Measurements from ENCODE around the gene DENND1A. TPM values are rescaled to one million over a fixed set of nuclear protein-coding genes. Genes with fewer than 3 reads are reported as not detected.

DENND1A gene
- total RNA-seq, 1 donor from 2014 or later, result 37.3 TPM

GRCh38 chr9:123350590-123351310 lies 579.2 kb downstream of the DENND1A start:
- intact Hi-C loops (cut with DNase I), result loop anchor here (10.0 kb wide), 2 partner anchors 326 to 886 kb away; no protein-coding TSS in a partner anchor
- Histone ChIP-seq H3K27ac (no peak overlapping the region), H3K9me3 (no peaks in the 10 kb centered on the region), H3K4me1 (no peaks in the 10 kb centered on the region), H3K36me3 (no peaks in the 10 kb centered on the region), H3K27me3 (no peaks in the 10 kb centered on the region), H3K4me3 (no peak overlapping the region)
- DNase-seq (ENCODE audit: low spot score in 2 of 2), result no peak
- no peak for TF ChIP-seq CTCF (IDR thresholded peaks at IDR 0.05)

GRCh38 chr9:123349691-123350480 lies 580.0 kb downstream of the DENND1A start:
- no peaks in the 10 kb centered on the region for H3K36me3 ChIP-seq
- H3K4me1 ChIP-seq, result no peaks in the 10 kb centered on the region
- peak; percentile 87 to 96 (median 90) for TF ChIP-seq CTCF (IDR thresholded peaks at IDR 0.05)
- no peak overlapping the region for H3K27ac ChIP-seq
- intact Hi-C loops (cut with DNase I), result loop anchor here (5.0 to 10.0 kb wide), 3 partner anchors 268 to 885 kb away; no protein-coding TSS in a partner anchor
- H3K4me3 ChIP-seq, result no peak overlapping the region
- no peaks in the 10 kb centered on the region for H3K9me3 ChIP-seq
- DNase-seq (ENCODE audit: low spot score in 2 of 2), result no peak
- no peaks in the 10 kb centered on the region for H3K27me3 ChIP-seq

GRCh38 chr9:123349033-123349432 lies 580.9 kb downstream of the DENND1A start:
- Histone ChIP-seq H3K36me3 (no peaks in the 10 kb centered on the region), H3K27me3 (no peaks in the 10 kb centered on the region), H3K4me1 (no peaks in the 10 kb centered on the region), H3K4me3 (no peak overlapping the region), H3K9me3 (no peaks in the 10 kb centered on the region), H3K27ac (no peak overlapping the region)
- intact Hi-C loops (cut with DNase I), result loop anchor here (5.0 kb wide), 1 partner anchor 267 kb away; no protein-coding TSS in a partner anchor
- DNase-seq (ENCODE audit: low spot score in 2 of 2), result no peak
- no peak for TF ChIP-seq CTCF (IDR thresholded peaks at IDR 0.05)

GRCh38 chr9:123348317-123348992 lies 581.5 kb downstream of the DENND1A start:
- no peaks in the 10 kb centered on the region for H3K4me1 ChIP-seq
- TF ChIP-seq CTCF (IDR thresholded peaks at IDR 0.05), result no peak
- H3K27me3 ChIP-seq, result no peaks in the 10 kb centered on the region
- H3K27ac ChIP-seq, result no peak overlapping the region
- H3K4me3 ChIP-seq, result no peak overlapping the region
- intact Hi-C loops (cut with DNase I), result loop anchor here (5.0 kb wide), 1 partner anchor 266 kb away; no protein-coding TSS in a partner anchor
- H3K9me3 ChIP-seq, result no peaks in the 10 kb centered on the region
- no peaks in the 10 kb centered on the region for H3K36me3 ChIP-seq
- no peak for DNase-seq (ENCODE audit: low spot score in 2 of 2)

- Histone ChIP-seq H3K27ac (no peak overlapping the region), H3K4me1 (no peaks in the 10 kb centered on the region), H3K9me3 (no peaks in the 10 kb centered on the region), H3K27me3 (no peaks in the 10 kb centered on the region), H3K36me3 (no peaks in the 10 kb centered on the region), H3K4me3 (no peak overlapping the region)
- no peak for DNase-seq (ENCODE audit: low spot score in 2 of 2)
- intact Hi-C loops (cut with DNase I), result loop anchor here (5.0 kb wide), 1 partner anchor 265 kb away; no protein-coding TSS in a partner anchor
- TF ChIP-seq CTCF (IDR thresholded peaks at IDR 0.05), result no peak
Measured at GRCh38 chr9:123347289-123348060, 582.5 kb downstream of the DENND1A start.

Measured in ascending aorta (tissue), 2 donors.